ENCODE data around the gene ATP9A.
"Not testable (repeated sequence)": the region's sequence is repeated elsewhere in the genome, so short reads cannot be mapped to it uniquely, and the experiment has no call there.

Gene ATP9A

GRCh38 chr20:51659491-51660050 lies 108.6 kb downstream of the ATP9A start:
- H3K4me3 ChIP-seq (ENCODE audit: low read depth, low read length), result no peak overlapping the region

- no peak overlapping the region for H3K4me3 ChIP-seq (ENCODE audit: low read depth, low read length)
These were observed 111.4 kb downstream of the ATP9A start for GRCh38 chr20:51656726-51657260.

- H3K4me3 ChIP-seq (ENCODE audit: low read depth, low read length), result not testable (repeated sequence)
These were observed 112.1 kb downstream of the ATP9A start for GRCh38 chr20:51656089-51656488.

- H3K4me3 ChIP-seq (ENCODE audit: low read depth, low read length), result no peak overlapping the region
These were observed 113.7 kb downstream of the ATP9A start for GRCh38 chr20:51654495-51654894.

GRCh38 chr20:51654060-51654459 lies 114.1 kb downstream of the ATP9A start:
- H3K4me3 ChIP-seq (ENCODE audit: low read depth, low read length), result no peak overlapping the region

- no peak overlapping the region for H3K4me3 ChIP-seq (ENCODE audit: low read depth, low read length)
These were observed 115.0 kb downstream of the ATP9A start for GRCh38 chr20:51653226-51653625.

- H3K4me3 ChIP-seq (ENCODE audit: low read depth, low read length), result no peak overlapping the region
These were observed 116.2 kb downstream of the ATP9A start for GRCh38 chr20:51651921-51652549.

GRCh38 chr20:51650685-51651134 lies 117.5 kb downstream of the ATP9A start:
- H3K4me3 ChIP-seq (ENCODE audit: low read depth, low read length), result no peak overlapping the region

GRCh38 chr20:51648571-51648947 lies 119.6 kb downstream of the ATP9A start:
- H3K4me3 ChIP-seq (ENCODE audit: low read depth, low read length), result no peak overlapping the region

- H3K4me3 ChIP-seq (ENCODE audit: low read depth, low read length), result no peak overlapping the region
These were observed 120.3 kb downstream of the ATP9A start for GRCh38 chr20:51647674-51648570.

GRCh38 chr20:51643810-51644209 lies 124.4 kb downstream of the ATP9A start:
- not testable (repeated sequence) for H3K4me3 ChIP-seq (ENCODE audit: low read depth, low read length)

GRCh38 chr20:51643390-51643789 lies 124.8 kb downstream of the ATP9A start:
- no peak overlapping the region for H3K4me3 ChIP-seq (ENCODE audit: low read depth, low read length)

- no peak overlapping the region for H3K4me3 ChIP-seq (ENCODE audit: low read depth, low read length)
These were observed 126.3 kb downstream of the ATP9A start for GRCh38 chr20:51641866-51642265.

- H3K4me3 ChIP-seq (ENCODE audit: low read depth, low read length), result no peak overlapping the region
These were observed 127.4 kb downstream of the ATP9A start for GRCh38 chr20:51640743-51641142.

- H3K4me3 ChIP-seq (ENCODE audit: low read depth, low read length), result no peak overlapping the region
These were observed 128.9 kb downstream of the ATP9A start for GRCh38 chr20:51639206-51639832.

GRCh38 chr20:51637241-51637640 lies 130.9 kb downstream of the ATP9A start:
- no peak overlapping the region for H3K4me3 ChIP-seq (ENCODE audit: low read depth, low read length)

- no peak overlapping the region for H3K4me3 ChIP-seq (ENCODE audit: low read depth, low read length)
These were observed 132.1 kb downstream of the ATP9A start for GRCh38 chr20:51636123-51636522.

GRCh38 chr20:51635680-51636079 lies 132.5 kb downstream of the ATP9A start:
- no peak overlapping the region for H3K4me3 ChIP-seq (ENCODE audit: low read depth, low read length)

GRCh38 chr20:51634877-51635276 lies 133.3 kb downstream of the ATP9A start:
- H3K4me3 ChIP-seq (ENCODE audit: low read depth, low read length), result no peak overlapping the region

- H3K4me3 ChIP-seq (ENCODE audit: low read depth, low read length), result no peak overlapping the region
These were observed 133.9 kb downstream of the ATP9A start for GRCh38 chr20:51634257-51634656.

GRCh38 chr20:51633430-51633829 lies 134.8 kb downstream of the ATP9A start:
- H3K4me3 ChIP-seq (ENCODE audit: low read depth, low read length), result no peak overlapping the region

Measured in iPS-11a (cell line).